Neural cell (in vitro differentiated cells): ENCODE data around the gene ADI1.

Source experiments
- POLR2AphosphoS5 ChIP-seq: IDR thresholded peaks from 2 replicates; pipeline ENCODE4 v1.6.1; 2012
- RAD21 ChIP-seq: fragments of 450-650 bp; conservative IDR thresholded peaks from 2 replicates; pipeline ENCODE4 v1.6.1; 2014; ENCODE audit warnings: antibody characterized with exemption, mild to moderate bottlenecking, moderate library complexity

- TF ChIP-seq POLR2AphosphoS5 (no peak), RAD21 (no peak)
Measured at GRCh38 chr2:3526871-3527270, 7.5 kb upstream of the ADI1 start.
